ENCODE measurements around the gene DSG2. TPM values are rescaled to one million over a fixed set of nuclear protein-coding genes. Genes with fewer than 3 reads are reported as not detected.

Gene DSG2
- total RNA-seq, 1 experiment from 2014 or later: not detected

DNA sequence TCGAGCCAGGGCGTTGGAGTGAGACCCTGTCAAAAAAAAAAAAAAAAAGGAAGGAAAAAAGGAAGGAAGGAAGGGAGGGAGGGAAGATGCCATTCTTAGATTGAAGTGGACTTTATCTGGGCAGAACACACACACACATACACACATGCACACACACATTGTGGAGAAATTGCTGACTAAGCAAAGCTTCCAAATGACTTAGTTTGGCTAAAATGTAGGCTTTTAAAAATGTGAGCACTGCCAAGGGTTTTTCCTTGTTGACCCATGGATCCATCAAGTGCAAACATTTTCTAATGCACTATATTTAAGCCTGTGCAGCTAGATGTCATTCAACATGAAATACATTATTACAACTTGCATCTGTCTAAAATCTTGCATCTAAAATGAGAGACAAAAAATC, 93.1 kb downstream of the DSG2 start:
- POLR2A ChIA-PET (ENCODE audit: low non-redundant PET): no interaction called here
- no peaks in the 10 kb centered on the region for H3K4me1 ChIP-seq (ENCODE audit: insufficient read depth, low read length, poor library complexity, severe bottlenecking)
- intact Hi-C loops (cut with micrococcal nuclease; ENCODE audit: unreplicated experiment): no loop called here
- H3K9me3 ChIP-seq (ENCODE audit: low read depth, low read length, poor library complexity, severe bottlenecking): no peaks in the 10 kb centered on the region
- TF ChIP-seq CTCF (conservative IDR thresholded peaks at IDR 0.05; ENCODE audit: low read depth, low read length): no peak
- TF ChIP-seq EZH2 (IDR thresholded peaks at IDR 0.05; ENCODE audit: borderline replicate concordance, low read depth, low read length, poor library complexity, severe bottlenecking): no peak
- H3K27ac ChIP-seq (ENCODE audit: low read depth, low read length, poor library complexity, severe bottlenecking): no peak overlapping the region
- CTCF ChIA-PET: no interaction called here
- H3K36me3 ChIP-seq (ENCODE audit: insufficient read depth, low read length, poor library complexity, severe bottlenecking): no peaks in the 10 kb centered on the region
- H3K4me3 ChIP-seq (ENCODE audit: low read depth, low read length, poor library complexity, severe bottlenecking): no peak overlapping the region
- no peaks in the 10 kb centered on the region for H3K27me3 ChIP-seq (replicated peaks; ENCODE audit: insufficient read depth, low read depth, low read length, poor library complexity)
- DNase-seq (ENCODE audit: low spot score): no peak
- BruUV-seq (replicated peaks): no TSS peak

DNA sequence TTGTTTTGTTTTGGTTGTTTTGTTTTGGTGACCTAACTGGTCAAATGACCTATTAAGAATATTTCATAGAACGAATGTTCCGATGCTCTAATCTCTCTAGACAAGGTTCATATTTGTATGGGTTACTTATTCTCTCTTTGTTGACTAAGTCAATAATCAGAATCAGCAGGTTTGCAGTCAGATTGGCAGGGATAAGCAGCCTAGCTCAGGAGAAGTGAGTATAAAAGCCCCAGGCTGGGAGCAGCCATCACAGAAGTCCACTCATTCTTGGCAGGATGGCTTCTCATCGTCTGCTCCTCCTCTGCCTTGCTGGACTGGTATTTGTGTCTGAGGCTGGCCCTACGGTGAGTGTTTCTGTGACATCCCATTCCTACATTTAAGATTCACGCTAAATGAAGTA, 93.7 kb downstream of the DSG2 start, which contains the start of gene TTR:
Gene TTR (plus strand): TSS at position 250 of the 400 bp plus-strand sequence. CDS start 26 bp downstream, at position 276.
- TF ChIP-seq CTCF (conservative IDR thresholded peaks at IDR 0.05; ENCODE audit: low read depth, low read length) (no peak), EZH2 (IDR thresholded peaks at IDR 0.05; ENCODE audit: borderline replicate concordance, low read depth, low read length, poor library complexity, severe bottlenecking) (no peak)
- no peaks in the 10 kb centered on the region for H3K27me3 ChIP-seq (replicated peaks; ENCODE audit: insufficient read depth, low read depth, low read length, poor library complexity)
- no peak within 1 kb of the TSS for H3K4me3 ChIP-seq (ENCODE audit: low read depth, low read length, poor library complexity, severe bottlenecking)
- ChIA-PET POLR2A (ENCODE audit: low non-redundant PET) (no interaction called here), CTCF (no interaction called here)
- no peaks in the 10 kb centered on the region for H3K36me3 ChIP-seq (ENCODE audit: insufficient read depth, low read length, poor library complexity, severe bottlenecking)
- intact Hi-C loops (cut with micrococcal nuclease; ENCODE audit: unreplicated experiment): no loop called here
- H3K9me3 ChIP-seq (ENCODE audit: low read depth, low read length, poor library complexity, severe bottlenecking): no peaks in the 10 kb centered on the region
- BruUV-seq (replicated peaks): no TSS peak
- H3K27ac ChIP-seq (ENCODE audit: low read depth, low read length, poor library complexity, severe bottlenecking): no peak within 1 kb of the TSS
- H3K4me1 ChIP-seq (ENCODE audit: insufficient read depth, low read length, poor library complexity, severe bottlenecking): no peaks in the 10 kb centered on the region
- DNase-seq (ENCODE audit: low spot score): no peak

GRCh38 chr18:31592506-31593157, 94.7 kb downstream of the DSG2 start:
- H3K4me1 ChIP-seq (ENCODE audit: insufficient read depth, low read length, poor library complexity, severe bottlenecking): no peaks in the 10 kb centered on the region
- no peaks in the 10 kb centered on the region for H3K9me3 ChIP-seq (ENCODE audit: low read depth, low read length, poor library complexity, severe bottlenecking)
- no peaks in the 10 kb centered on the region for H3K36me3 ChIP-seq (ENCODE audit: insufficient read depth, low read length, poor library complexity, severe bottlenecking)
- H3K4me3 ChIP-seq (ENCODE audit: low read depth, low read length, poor library complexity, severe bottlenecking): no peak overlapping the region
- TF ChIP-seq CTCF (conservative IDR thresholded peaks at IDR 0.05; ENCODE audit: low read depth, low read length) (no peak), EZH2 (IDR thresholded peaks at IDR 0.05; ENCODE audit: borderline replicate concordance, low read depth, low read length, poor library complexity, severe bottlenecking) (no peak)
- no TSS peak for BruUV-seq (replicated peaks)
- ChIA-PET CTCF (no interaction called here), POLR2A (ENCODE audit: low non-redundant PET) (no interaction called here)
- peak; percentile 8 for DNase-seq (ENCODE audit: low spot score)
- no peak overlapping the region for H3K27ac ChIP-seq (ENCODE audit: low read depth, low read length, poor library complexity, severe bottlenecking)
- intact Hi-C loops (cut with micrococcal nuclease; ENCODE audit: unreplicated experiment): no loop called here
- H3K27me3 ChIP-seq (replicated peaks; ENCODE audit: insufficient read depth, low read depth, low read length, poor library complexity): no peaks in the 10 kb centered on the region

Data from A673 (cell line).